ENCODE results near the gene PRKCE. TPM values are rescaled to one million over a fixed set of nuclear protein-coding genes. Genes with fewer than 3 reads are reported as not detected.

The PRKCE gene
- total RNA-seq, 1 experiment from 2014 or later: 12.1 TPM

DNA sequence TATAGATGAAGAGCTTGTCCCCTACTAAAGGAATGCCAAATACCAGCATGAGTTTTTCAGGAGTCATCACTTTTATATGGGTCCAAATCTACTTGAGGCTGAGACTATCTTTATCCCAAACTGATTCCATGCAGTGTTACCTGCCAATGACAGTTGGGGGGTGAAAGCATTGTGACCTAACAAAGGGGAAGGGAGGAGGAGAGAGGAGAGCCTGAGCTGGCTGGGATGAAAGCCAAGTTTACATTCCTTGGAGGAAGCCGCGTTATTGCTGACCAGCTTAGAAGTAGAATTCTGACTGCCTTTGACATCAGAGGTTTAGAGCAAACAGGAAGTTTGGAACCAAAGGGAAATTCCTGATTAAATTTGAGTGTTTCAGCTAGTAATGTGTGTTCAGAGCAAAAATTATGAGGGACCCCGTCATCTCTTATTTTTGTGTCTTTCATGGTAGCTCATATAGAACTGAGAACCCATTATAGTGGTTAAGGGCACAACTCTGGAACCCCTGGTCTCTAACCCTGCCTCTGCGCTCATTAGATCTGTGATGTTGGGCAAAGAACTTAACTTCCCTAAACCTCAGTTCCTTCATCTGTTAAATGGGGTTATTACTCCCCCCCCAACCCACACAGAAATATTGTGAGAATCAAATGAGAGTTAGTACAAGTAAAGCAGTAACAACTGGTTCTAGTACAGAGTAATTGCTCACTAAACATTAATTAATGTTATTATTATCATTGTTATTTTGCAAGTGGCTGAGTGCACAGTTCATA, 446.4 kb downstream of the PRKCE start:
- Mint-ChIP-seq H3K4me3 (ENCODE audit: unreplicated experiment) (peak overlapping the region; percentile 19), H3K4me1 (ENCODE audit: insufficient read depth, unreplicated experiment) (peaks cover 20% of the 10 kb centered on the region), H3K27ac (ENCODE audit: low read depth, unreplicated experiment) (peak overlapping the region; percentile 92), H3K9me3 (ENCODE audit: unreplicated experiment) (peaks cover 11% of the 10 kb centered on the region), H3K27me3 (ENCODE audit: insufficient read depth, unreplicated experiment) (no peaks in the 10 kb centered on the region), H3K36me3 (ENCODE audit: insufficient read depth, unreplicated experiment) (peaks cover 5% of the 10 kb centered on the region)
- CTCF ChIA-PET: interaction anchor here (0.6 to 2.6 kb wide), 6 partner anchors 22 to 527 kb away, joined by 3 to 11 read pairs (median 4); no protein-coding TSS in a partner anchor
- no TSS peak for BruUV-seq (replicated peaks)
- TF ChIP-seq, protein P1, sequence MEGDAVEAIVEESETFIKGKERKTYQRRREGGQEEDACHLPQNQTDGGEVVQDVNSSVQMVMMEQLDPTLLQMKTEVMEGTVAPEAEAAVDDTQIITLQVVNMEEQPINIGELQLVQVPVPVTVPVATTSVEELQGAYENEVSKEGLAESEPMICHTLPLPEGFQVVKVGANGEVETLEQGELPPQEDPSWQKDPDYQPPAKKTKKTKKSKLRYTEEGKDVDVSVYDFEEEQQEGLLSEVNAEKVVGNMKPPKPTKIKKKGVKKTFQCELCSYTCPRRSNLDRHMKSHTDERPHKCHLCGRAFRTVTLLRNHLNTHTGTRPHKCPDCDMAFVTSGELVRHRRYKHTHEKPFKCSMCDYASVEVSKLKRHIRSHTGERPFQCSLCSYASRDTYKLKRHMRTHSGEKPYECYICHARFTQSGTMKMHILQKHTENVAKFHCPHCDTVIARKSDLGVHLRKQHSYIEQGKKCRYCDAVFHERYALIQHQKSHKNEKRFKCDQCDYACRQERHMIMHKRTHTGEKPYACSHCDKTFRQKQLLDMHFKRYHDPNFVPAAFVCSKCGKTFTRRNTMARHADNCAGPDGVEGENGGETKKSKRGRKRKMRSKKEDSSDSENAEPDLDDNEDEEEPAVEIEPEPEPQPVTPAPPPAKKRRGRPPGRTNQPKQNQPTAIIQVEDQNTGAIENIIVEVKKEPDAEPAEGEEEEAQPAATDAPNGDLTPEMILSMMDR (IDR thresholded peaks at IDR 0.05; ENCODE audit: unreplicated experiment): no peak
- POLR2A ChIA-PET: interaction anchor here (0.7 to 3.1 kb wide), 19 partner anchors 18 to 1810 kb away, joined by 3 to 31 read pairs (median 4); partner anchors contain the start of gene EPAS1
- intact Hi-C loops (cut with micrococcal nuclease): loop anchor here (2.0 to 5.0 kb wide), 2 partner anchors 19 to 74 kb away; no protein-coding TSS in a partner anchor
- DNase-seq (ENCODE audit: unreplicated experiment): peak; percentile 92

DNA sequence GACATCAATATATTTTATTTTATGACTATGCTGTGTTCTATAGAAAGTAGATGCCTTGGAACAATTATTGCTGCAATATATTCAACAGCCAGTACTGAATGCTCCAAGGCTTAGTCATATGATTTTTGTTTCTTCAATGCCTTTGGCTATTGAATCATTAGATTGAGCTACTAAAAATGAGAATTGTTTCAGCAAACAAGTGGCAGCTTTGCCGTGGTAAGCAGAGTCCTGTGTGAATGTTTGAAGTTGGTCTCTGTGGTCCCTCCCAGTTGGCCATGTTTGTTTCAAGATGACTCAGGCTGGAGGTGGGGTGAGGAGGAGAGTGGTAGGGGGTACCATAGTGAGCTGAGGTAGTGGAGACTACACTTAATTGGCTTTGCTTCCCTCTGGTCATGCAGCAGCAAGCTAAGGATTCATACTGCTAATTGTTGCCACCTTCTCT, 447.2 kb downstream of the PRKCE start:
- ChIA-PET CTCF (interaction anchor here (0.6 to 2.6 kb wide), 8 partner anchors 21 to 287 kb away, joined by 3 to 11 read pairs (median 3); no protein-coding TSS in a partner anchor), POLR2A (interaction anchor here (0.6 to 3.1 kb wide), 18 partner anchors 18 to 450 kb away, joined by 3 to 31 read pairs (median 4); partner anchors contain the start of gene EPAS1)
- Mint-ChIP-seq H3K4me3 (ENCODE audit: unreplicated experiment) (peak overlapping the region; percentile 10), H3K27me3 (ENCODE audit: insufficient read depth, unreplicated experiment) (no peaks in the 10 kb centered on the region), H3K9me3 (ENCODE audit: unreplicated experiment) (peaks cover 11% of the 10 kb centered on the region), H3K36me3 (ENCODE audit: insufficient read depth, unreplicated experiment) (peaks cover 5% of the 10 kb centered on the region), H3K27ac (ENCODE audit: low read depth, unreplicated experiment) (peak overlapping the region; percentile 92), H3K4me1 (ENCODE audit: insufficient read depth, unreplicated experiment) (peaks cover 20% of the 10 kb centered on the region)
- TF ChIP-seq, protein P1 (IDR thresholded peaks at IDR 0.05; ENCODE audit: unreplicated experiment): no peak
- intact Hi-C loops (cut with micrococcal nuclease): loop anchor here (2.0 to 5.0 kb wide), 2 partner anchors 18 to 74 kb away; no protein-coding TSS in a partner anchor
- DNase-seq (ENCODE audit: unreplicated experiment): peak; percentile 81
- no TSS peak for BruUV-seq (replicated peaks)

DNA sequence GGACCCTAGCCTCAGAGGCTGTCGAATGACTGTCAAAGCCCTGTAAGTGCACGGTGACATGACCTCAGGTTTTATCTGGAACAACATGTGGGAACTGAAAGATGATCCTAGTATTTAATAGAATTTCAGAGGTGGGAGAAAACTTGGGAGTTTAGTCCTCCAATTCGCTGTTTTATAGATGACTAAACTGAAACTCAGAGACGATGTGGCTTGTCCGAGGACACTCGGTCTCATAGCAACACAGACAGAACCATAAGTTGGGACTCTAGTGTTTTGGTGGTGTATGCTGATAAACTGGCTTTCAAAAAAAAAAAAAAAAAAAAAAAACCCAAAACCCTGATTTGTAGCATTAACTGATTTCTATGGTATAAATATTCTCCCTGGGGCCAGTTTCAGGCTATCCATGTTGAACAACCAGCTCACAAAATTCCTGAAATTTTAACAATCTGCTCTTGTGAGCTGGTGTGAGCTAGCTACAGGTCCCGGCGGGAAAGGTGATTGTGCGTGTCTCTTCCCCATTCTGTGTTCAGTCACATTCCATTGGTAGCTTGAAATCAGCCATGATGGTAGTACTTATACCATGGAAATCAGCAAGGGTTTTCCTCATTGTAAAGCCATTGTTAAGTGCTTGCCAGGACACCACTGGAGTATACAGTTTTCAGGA, 450.2 kb downstream of the PRKCE start:
- Mint-ChIP-seq H3K4me1 (ENCODE audit: insufficient read depth, unreplicated experiment) (peaks cover 20% of the 10 kb centered on the region), H3K36me3 (ENCODE audit: insufficient read depth, unreplicated experiment) (peaks cover 12% of the 10 kb centered on the region), H3K9me3 (ENCODE audit: unreplicated experiment) (peaks cover 9% of the 10 kb centered on the region), H3K4me3 (ENCODE audit: unreplicated experiment) (no peak overlapping the region), H3K27me3 (ENCODE audit: insufficient read depth, unreplicated experiment) (no peaks in the 10 kb centered on the region), H3K27ac (ENCODE audit: low read depth, unreplicated experiment) (no peak overlapping the region)
- BruUV-seq (replicated peaks): no TSS peak
- ChIA-PET POLR2A (interaction anchor here (0.6 to 1.0 kb wide), 2 partner anchors 46 to 95 kb away, joined by 3 to 4 read pairs; no protein-coding TSS in a partner anchor), CTCF (interaction anchor here (1.0 kb wide), 1 partner anchor 166 kb away, joined by 3 read pairs; no protein-coding TSS in a partner anchor)
- peak; percentile 17 for DNase-seq (ENCODE audit: unreplicated experiment)
- intact Hi-C loops (cut with micrococcal nuclease): no loop called here
- TF ChIP-seq, protein P1 (IDR thresholded peaks at IDR 0.05; ENCODE audit: unreplicated experiment): no peak

DNA sequence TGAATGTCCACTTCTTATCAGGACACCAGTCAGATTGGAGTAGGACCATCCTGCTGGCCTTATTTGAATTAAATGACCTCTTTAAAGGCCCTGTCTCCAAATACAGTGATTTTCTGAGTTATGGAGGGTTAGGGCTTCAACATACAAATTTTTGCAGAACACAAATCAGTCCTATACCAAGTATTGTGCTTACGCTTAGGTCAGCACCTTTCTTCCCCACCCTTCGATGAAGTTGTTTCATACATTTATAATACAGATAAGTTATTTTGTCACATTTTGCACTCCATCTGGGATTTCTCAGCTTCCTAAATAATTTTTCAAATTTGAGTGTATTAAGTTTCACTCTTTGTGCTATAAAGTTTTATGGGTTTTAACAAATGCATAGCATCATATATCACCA, 455.2 kb downstream of the PRKCE start:
- intact Hi-C loops (cut with micrococcal nuclease): no loop called here
- Mint-ChIP-seq H3K36me3 (ENCODE audit: insufficient read depth, unreplicated experiment) (peaks cover 7% of the 10 kb centered on the region), H3K4me3 (ENCODE audit: unreplicated experiment) (no peak overlapping the region), H3K4me1 (ENCODE audit: insufficient read depth, unreplicated experiment) (no peaks in the 10 kb centered on the region), H3K9me3 (ENCODE audit: unreplicated experiment) (peaks cover 9% of the 10 kb centered on the region), H3K27ac (ENCODE audit: low read depth, unreplicated experiment) (no peak overlapping the region), H3K27me3 (ENCODE audit: insufficient read depth, unreplicated experiment) (no peaks in the 10 kb centered on the region)
- BruUV-seq (replicated peaks): no TSS peak
- CTCF ChIA-PET: interaction anchor here (0.8 kb wide), 1 partner anchor 44 kb away, joined by 4 read pairs; no protein-coding TSS in a partner anchor
- DNase-seq (ENCODE audit: unreplicated experiment): no peak
- POLR2A ChIA-PET: interaction anchor here (0.6 to 1.4 kb wide), 2 partner anchors 9 to 12 kb away, joined by 3 to 4 read pairs; no protein-coding TSS in a partner anchor
- TF ChIP-seq, protein P1 (IDR thresholded peaks at IDR 0.05; ENCODE audit: unreplicated experiment): no peak

All from MCF 10A (cell line).